Trophoblast cell (in vitro differentiated cells and primary cell): ENCODE measurements around the gene CHAMP1.

ENCODE experiments used
- DNase-seq, 2 donors: peaks; one replicate each; pipeline ENCODE4 v3.0.0-alpha.2; 2016
- H2AFZ ChIP-seq: 2 replicates; pipeline ENCODE4 v1.6.1; 2013; ENCODE audit warnings: low read length, moderate library complexity, mild to moderate bottlenecking; ENCODE audit not compliant: insufficient read depth, poor library complexity
- H2AK5ac ChIP-seq: 2 replicates; pipeline ENCODE4 v1.6.1; 2013; ENCODE audit warnings: mild to moderate bottlenecking, low read length
- H2BK120ac ChIP-seq: 2 replicates; pipeline ENCODE4 v1.6.1; 2013; ENCODE audit warnings: low read length, mild to moderate bottlenecking, moderate library complexity; ENCODE audit not compliant: insufficient read depth, poor library complexity
- H2BK12ac ChIP-seq: 2 replicates; pipeline ENCODE4 v1.6.1; 2013; ENCODE audit warnings: mild to moderate bottlenecking, low read length, moderate library complexity
- H2BK5ac ChIP-seq: 2 replicates; pipeline ENCODE4 v1.6.1; 2013; ENCODE audit warnings: low read length, low read depth, moderate library complexity, mild to moderate bottlenecking; ENCODE audit not compliant: poor library complexity
- H3K14ac ChIP-seq: 2 replicates; pipeline ENCODE4 v1.6.1; 2013; ENCODE audit warnings: mild to moderate bottlenecking, low read length
- H3K18ac ChIP-seq: 2 replicates; pipeline ENCODE4 v1.6.1; 2013; ENCODE audit warnings: mild to moderate bottlenecking, low read length
- H3K23ac ChIP-seq: 2 replicates; pipeline ENCODE4 v1.6.1; 2013; ENCODE audit warnings: low read length
- H3K27ac ChIP-seq: 2 replicates; pipeline ENCODE4 v1.5.1; 2013; ENCODE audit warnings: low read depth, mild to moderate bottlenecking, inconsistent platforms, low read length, moderate library complexity
- H3K27me3 ChIP-seq: 2 replicates; pipeline ENCODE4 v1.6.1; 2013; ENCODE audit warnings: inconsistent platforms, mild to moderate bottlenecking, low read length, moderate library complexity; ENCODE audit not compliant: insufficient read depth
- H3K36me3 ChIP-seq, 2 experiments: 1 replicate in 1 of 2; 2 replicates in 1 of 2; pipeline ENCODE4 v1.6.1; 2013; ENCODE audit warnings: low read length in 2 of 2, mild to moderate bottlenecking in 2 of 2, moderate library complexity in 1 of 2; ENCODE audit not compliant: insufficient read depth in 2 of 2, control insufficient read depth in 1 of 2
- H3K4ac ChIP-seq: 2 replicates; pipeline ENCODE4 v1.6.1; 2013; ENCODE audit warnings: low read depth, mild to moderate bottlenecking, low read length, moderate library complexity
- H3K4me1 ChIP-seq, 2 experiments: 1 replicate in 1 of 2; 2 replicates in 1 of 2; pipeline ENCODE4 v1.6.1; 2013; ENCODE audit warnings: low read length in 2 of 2, mild to moderate bottlenecking in 2 of 2, moderate library complexity in 1 of 2; ENCODE audit not compliant: insufficient read depth in 2 of 2, control insufficient read depth in 1 of 2
- H3K4me2 ChIP-seq: 2 replicates; pipeline ENCODE4 v1.6.1; 2013; ENCODE audit warnings: inconsistent platforms, mild to moderate bottlenecking, low read length, moderate library complexity
- H3K4me3 ChIP-seq: 2 replicates; pipeline ENCODE4 v1.5.1; 2013; ENCODE audit warnings: mild to moderate bottlenecking, low read depth, low read length, inconsistent platforms
- H3K79me1 ChIP-seq: one replicate; pipeline ENCODE4 v1.6.1; 2013; ENCODE audit warnings: low read length
- H3K79me2 ChIP-seq: 2 replicates; pipeline ENCODE4 v1.6.1; 2013; ENCODE audit warnings: low read length, mild to moderate bottlenecking; ENCODE audit not compliant: control insufficient read depth, insufficient read depth, poor library complexity
- H3K9ac ChIP-seq: 2 replicates; pipeline ENCODE4 v1.6.1; 2013; ENCODE audit warnings: mild to moderate bottlenecking, low read length
- H3K9me3 ChIP-seq: 2 replicates; pipeline ENCODE4 v1.6.1; 2013; ENCODE audit warnings: low read depth, mild to moderate bottlenecking, control low read depth, inconsistent platforms, low read length; ENCODE audit not compliant: insufficient read depth
- H4K12ac ChIP-seq: 2 replicates; pipeline ENCODE4 v1.6.1; 2013; ENCODE audit warnings: low read depth, mild to moderate bottlenecking, low read length, moderate library complexity
- H4K8ac ChIP-seq: 2 replicates; pipeline ENCODE4 v1.6.1; 2013; ENCODE audit warnings: low read depth, mild to moderate bottlenecking, low read length, moderate library complexity
- H4K91ac ChIP-seq: one replicate; pipeline ENCODE4 v1.6.1; 2013; ENCODE audit warnings: low read depth, mild to moderate bottlenecking, low read length, moderate library complexity
- WGBS: extraction: QIAGEN DNeasy Blood & Tissue Kit; methylation state at CpG from one replicate; pipeline ENCODE4 v1.1.7; 2013; ENCODE audit warnings: missing lambda C conversion rate; ENCODE audit not compliant: insufficient read length, insufficient coverage; ENCODE audit errors: extremely low coverage; 5-methylcytosine and 5-hydroxymethylcytosine counted together

Gene CHAMP1

GRCh38 chr13:114303700-114304327 lies 10.5 kb upstream of the CHAMP1 start:
- Histone ChIP-seq H3K4me3 (no peak overlapping the region), H4K91ac (no peak overlapping the region), H2AFZ (no peak overlapping the region), H3K79me1 (no peaks in the 10 kb centered on the region), H4K8ac (no peak overlapping the region), H3K27ac (no peak overlapping the region), H2BK120ac (no peak overlapping the region), H2BK5ac (no peak overlapping the region), H2AK5ac (no peak overlapping the region), H3K23ac (peak overlapping the region; percentile 3), H2BK12ac (no peak overlapping the region), H3K14ac (no peak overlapping the region), H3K36me3 (peaks cover 39 to 56% of the 10 kb centered on the region in 2 experiments), H3K79me2 (no peaks in the 10 kb centered on the region), H3K4ac (no peak overlapping the region), H3K9me3 (peaks cover 3% of the 10 kb centered on the region), H3K27me3 (no peaks in the 10 kb centered on the region), H4K12ac (no peak overlapping the region), H3K4me2 (no peak overlapping the region), H3K18ac (no peak overlapping the region), H3K9ac (no peak overlapping the region), H3K4me1 (no peaks in the 10 kb centered on the region)
- no peak for DNase-seq
- WGBS, result no CpG with 5 or more reads among the region's 11 CpGs

GRCh38 chr13:114304346-114305034 lies 9.8 kb upstream of the CHAMP1 start:
- no peak overlapping the region for H4K91ac ChIP-seq
- H2BK120ac ChIP-seq, result no peak overlapping the region
- peaks cover 4% of the 10 kb centered on the region for H3K9me3 ChIP-seq
- no peak overlapping the region for H4K8ac ChIP-seq
- no peak overlapping the region for H3K4me2 ChIP-seq
- WGBS, result no CpG with 5 or more reads among the region's 13 CpGs
- H3K79me2 ChIP-seq, result no peaks in the 10 kb centered on the region
- no peak overlapping the region for H2AK5ac ChIP-seq
- H2BK12ac ChIP-seq, result no peak overlapping the region
- no peak overlapping the region for H3K4me3 ChIP-seq
- H3K4ac ChIP-seq, result no peak overlapping the region
- H3K23ac ChIP-seq, result no peak overlapping the region
- no peak for DNase-seq
- H3K79me1 ChIP-seq, result no peaks in the 10 kb centered on the region
- no peak overlapping the region for H3K9ac ChIP-seq
- H2BK5ac ChIP-seq, result no peak overlapping the region
- no peak overlapping the region for H2AFZ ChIP-seq
- H3K27me3 ChIP-seq, result no peaks in the 10 kb centered on the region
- no peak overlapping the region for H3K14ac ChIP-seq
- H3K36me3 ChIP-seq, result peaks cover 34 to 51% of the 10 kb centered on the region in 2 experiments
- no peaks in the 10 kb centered on the region for H3K4me1 ChIP-seq
- H3K18ac ChIP-seq, result no peak overlapping the region
- H3K27ac ChIP-seq, result no peak overlapping the region
- no peak overlapping the region for H4K12ac ChIP-seq

GRCh38 chr13:114309086-114309485 lies 5.2 kb upstream of the CHAMP1 start:
- H2BK5ac ChIP-seq, result no peak overlapping the region
- no peak overlapping the region for H3K23ac ChIP-seq
- H3K4ac ChIP-seq, result no peak overlapping the region
- no peak overlapping the region for H3K27ac ChIP-seq
- H4K8ac ChIP-seq, result no peak overlapping the region
- H3K4me1 ChIP-seq, result no peaks in the 10 kb centered on the region
- H3K9ac ChIP-seq, result no peak overlapping the region
- no CpG with 5 or more reads among the region's 2 CpGs for WGBS
- no peak overlapping the region for H3K4me3 ChIP-seq
- H3K27me3 ChIP-seq, result no peaks in the 10 kb centered on the region
- peaks cover 1% of the 10 kb centered on the region for H3K9me3 ChIP-seq
- no peaks in the 10 kb centered on the region for H3K79me2 ChIP-seq
- H4K12ac ChIP-seq, result no peak overlapping the region
- no peak overlapping the region for H2AK5ac ChIP-seq
- no peak overlapping the region for H2BK120ac ChIP-seq
- no peak overlapping the region for H4K91ac ChIP-seq
- H3K18ac ChIP-seq, result no peak overlapping the region
- no peak overlapping the region for H3K4me2 ChIP-seq
- H3K79me1 ChIP-seq, result peaks cover 2% of the 10 kb centered on the region
- peaks cover 10 to 16% of the 10 kb centered on the region in 2 experiments for H3K36me3 ChIP-seq
- H2BK12ac ChIP-seq, result no peak overlapping the region
- no peak for DNase-seq
- no peak overlapping the region for H3K14ac ChIP-seq
- no peak overlapping the region for H2AFZ ChIP-seq

- H2BK12ac ChIP-seq, result no peak overlapping the region
- no peak overlapping the region for H2AFZ ChIP-seq
- peaks cover 8% of the 10 kb centered on the region for H3K79me1 ChIP-seq
- no peak overlapping the region for H3K14ac ChIP-seq
- H3K9ac ChIP-seq, result no peak overlapping the region
- H2BK5ac ChIP-seq, result no peak overlapping the region
- H3K27ac ChIP-seq, result no peak overlapping the region
- H3K23ac ChIP-seq, result no peak overlapping the region
- no peak overlapping the region for H3K4me3 ChIP-seq
- H4K91ac ChIP-seq, result no peak overlapping the region
- H2BK120ac ChIP-seq, result no peak overlapping the region
- H3K9me3 ChIP-seq, result peaks cover 1% of the 10 kb centered on the region
- no peak overlapping the region for H2AK5ac ChIP-seq
- no peak overlapping the region for H4K12ac ChIP-seq
- H3K79me2 ChIP-seq, result peaks cover 4% of the 10 kb centered on the region
- DNase-seq, result no peak
- H3K18ac ChIP-seq, result no peak overlapping the region
- no peak overlapping the region for H3K4ac ChIP-seq
- WGBS, result no CpG with 5 or more reads among the region's 6 CpGs
- peaks cover 7 to 10% of the 10 kb centered on the region in 2 experiments for H3K36me3 ChIP-seq
- no peak overlapping the region for H3K4me2 ChIP-seq
- no peaks in the 10 kb centered on the region for H3K4me1 ChIP-seq
- no peak overlapping the region for H4K8ac ChIP-seq
- no peaks in the 10 kb centered on the region for H3K27me3 ChIP-seq
Measured at GRCh38 chr13:114309806-114310410, 4.4 kb upstream of the CHAMP1 start.
